HepG2 (cell line): ENCODE results near the gene KXD1. TPM values are rescaled to one million over a fixed set of nuclear protein-coding genes. Genes with fewer than 3 reads are reported as not detected.

Experiments
- AGO2 ChIP-seq: fragments of 200-400 bp; formaldehyde crosslinking; optimal IDR thresholded peaks from 2 replicates; pipeline ENCODE3; 2017; ENCODE audit warnings: mild to moderate bottlenecking, low read depth, low read length, moderate library complexity
- ARID4A ChIP-seq: sonication (generic); formaldehyde crosslinking; IDR thresholded peaks from 2 replicates; pipeline ENCODE4 v1.5.0; 2020; ENCODE audit warnings: mild to moderate bottlenecking, missing genetic modification reagents, borderline replicate concordance
- ATF7 ChIP-seq, 2 experiments: fragments of 450-650 bp in 1 of 2; sonication (generic) in 1 of 2; formaldehyde crosslinking in 1 of 2; IDR thresholded peaks; 2 replicates each; pipeline versions ENCODE4 v1.4.0 to v1.6.1; 2016 to 2020; ENCODE audit warnings: antibody characterized with exemption in 1 of 2, mild to moderate bottlenecking in 1 of 2, missing genetic modification reagents in 1 of 2
- HMGXB4 ChIP-seq, 2 experiments: sonication (generic) in 1 of 2; formaldehyde crosslinking in 1 of 2; IDR thresholded peaks; 2 replicates each; pipeline versions ENCODE4 v1.4.0 to v1.6.1; 2018 to 2020; ENCODE audit warnings: missing genetic modification reagents in 2 of 2, borderline replicate concordance in 1 of 2, low read depth in 1 of 2, mild to moderate bottlenecking in 1 of 2, missing biosample characterization in 1 of 2
- HOXA9 ChIP-seq: sonication (generic); formaldehyde crosslinking; IDR thresholded peaks from 2 replicates; pipeline ENCODE4 v1.8.1; 2022; ENCODE audit warnings: missing genetic modification reagents, mild to moderate bottlenecking, moderate library complexity, borderline replicate concordance
- KLF16 ChIP-seq, 2 experiments: sonication (generic) in 1 of 2; formaldehyde crosslinking in 1 of 2; IDR thresholded peaks; 2 replicates each; pipeline versions ENCODE4 v1.6.1 to v1.8.0; 2016 to 2023; ENCODE audit warnings: missing genetic modification reagents in 2 of 2, missing compliant biosample characterization in 1 of 2
- PAX8 ChIP-seq: sonication (generic); formaldehyde crosslinking; IDR thresholded peaks from 2 replicates; pipeline ENCODE4 v1.8.0; 2022; ENCODE audit warnings: mild to moderate bottlenecking, missing genetic modification reagents, borderline replicate concordance
- RAD21 ChIP-seq: fragments of 450-650 bp; formaldehyde crosslinking; IDR thresholded peaks from 2 replicates; pipeline ENCODE4 v1.5.0; 2020; ENCODE audit warnings: mild to moderate bottlenecking
- SP140L ChIP-seq: sonication (generic); formaldehyde crosslinking; IDR thresholded peaks from 2 replicates; pipeline ENCODE4 v1.4.0; 2020; ENCODE audit warnings: missing genetic modification reagents, borderline replicate concordance
- ZBTB4 ChIP-seq: sonication (generic); formaldehyde crosslinking; IDR thresholded peaks from 2 replicates; pipeline ENCODE4 v1.4.0; 2020; ENCODE audit warnings: missing genetic modification reagents, mild to moderate bottlenecking, borderline replicate concordance
- ZBTB8A ChIP-seq: sonication (generic); formaldehyde crosslinking; IDR thresholded peaks from 2 replicates; pipeline ENCODE4 v1.4.0; 2020; ENCODE audit warnings: mild to moderate bottlenecking, low read depth, missing genetic modification reagents, borderline replicate concordance
- ZNF574 ChIP-seq: sonication (generic); formaldehyde crosslinking; IDR thresholded peaks from 2 replicates; pipeline ENCODE4 v1.4.0; 2020; ENCODE audit warnings: missing genetic modification reagents
- ZNF589 ChIP-seq: sonication (generic); formaldehyde crosslinking; conservative IDR thresholded peaks from 2 replicates; pipeline ENCODE4 v1.8.0; 2022; ENCODE audit warnings: mild to moderate bottlenecking, moderate library complexity, missing genetic modification reagents
- ZNF709 ChIP-seq: sonication (generic); formaldehyde crosslinking; IDR thresholded peaks from 2 replicates; pipeline ENCODE4 v1.5.0; 2020; ENCODE audit warnings: mild to moderate bottlenecking, missing genetic modification reagents
- ZNF776 ChIP-seq: sonication (generic); formaldehyde crosslinking; IDR thresholded peaks from 2 replicates; pipeline ENCODE4 v1.4.0; 2020; ENCODE audit warnings: mild to moderate bottlenecking, missing genetic modification reagents
- polyA plus RNA-seq, 8 experiments: library from polyadenylated mRNA; depleted of rRNA in 3 of 8; stranded (reverse) in 7 of 8; unstranded in 1 of 8; fragments of >200 nt; fragmentation: Illumina TruSeq in 4 of 8; extraction: Trizol in 4 of 8; gene quantifications; 2 replicates each; pipeline versions ENCODE4 v1.2.1 to v1.2.3, GENCODE V29; 2011 to 2016; ENCODE audit warnings: low read depth in 4 of 8, missing spikeins in 1 of 8, mixed read lengths in 1 of 8; ENCODE audit not compliant: insufficient read depth in 1 of 8
- total RNA-seq, 5 experiments: library from RNA; depleted of rRNA; stranded (reverse); fragments of >200 nt; fragmentation: Illumina TruSeq; extraction: Trizol; gene quantifications; 2 replicates each; pipeline ENCODE4 v1.2.3, GENCODE V29; 2016; ENCODE audit warnings: low read depth in 1 of 5

The KXD1 gene
- total and polyA plus RNA-seq, 2 of the 13 experiments (the other 11 are each of a cell fraction or from before 2014, with no cell fraction given): 44.6 to 143 TPM

- no peak for TF ChIP-seq ZBTB8A (CRISPR knock-in tag)
- TF ChIP-seq ZNF589 (CRISPR knock-in tag): 0 out of 2 replicates have a peak, but pooled peaks have one; percentile 71
- peak; percentile 90 for TF ChIP-seq ARID4A (CRISPR knock-in tag)
- 0 out of 2 replicates have a peak, but pooled peaks have one; percentile 69 for TF ChIP-seq ZNF709 (CRISPR knock-in tag)
- TF ChIP-seq AGO2: peak; percentile 46
- TF ChIP-seq ZBTB4: no peak
- 0 out of 4 replicates have a peak, but pooled peaks of 1 of the 2 experiments have one; percentile 27 for TF ChIP-seq KLF16 (CRISPR knock-in tag; IDR thresholded peaks at IDR 0.05)
- TF ChIP-seq ZNF776 (CRISPR knock-in tag): peak; percentile 36; the same call in 1 of the 2 replicates
- peak; percentile 85; the same call in 1 of the 2 replicates for TF ChIP-seq HOXA9
- peak; percentile 73 for TF ChIP-seq ZNF574 (CRISPR knock-in tag)
- TF ChIP-seq SP140L (CRISPR knock-in tag): no peak
- TF ChIP-seq HMGXB4 (CRISPR knock-in tag; IDR thresholded peaks at IDR 0.05; ENCODE audit: borderline replicate concordance in 1 of 2, low read depth in 1 of 2): peak; percentile 39 to 80; a peak in 2 of 4 replicates
- peak; percentile 35 for TF ChIP-seq RAD21
- TF ChIP-seq ATF7 (IDR thresholded peaks at IDR 0.05): no peak
- TF ChIP-seq ATF7 (CRISPR knock-in tag; IDR thresholded peaks at IDR 0.05): peak; percentile 22; the same call in 1 of the 2 replicates
- peak; percentile 66; the same call in 1 of the 2 replicates for TF ChIP-seq PAX8 (CRISPR knock-in tag)
These were observed 36.0 kb upstream of the KXD1 start, which contains the start of gene ELL (continued) for GRCh38 chr19:18521692-18522123.
